DMS53 (cell line): ENCODE results near the gene DEUP1.

Experiments used
- DNase-seq: peaks from one replicate; lab custom pipeline; 2025; lab: John Stamatoyannopoulos, UW

The DEUP1 gene

GRCh38 chr11:93477684-93478234 lies 147.2 kb downstream of the DEUP1 start:
- DNase-seq = no peak

GRCh38 chr11:93478841-93479240 lies 148.3 kb downstream of the DEUP1 start:
- DNase-seq = no peak

DNA sequence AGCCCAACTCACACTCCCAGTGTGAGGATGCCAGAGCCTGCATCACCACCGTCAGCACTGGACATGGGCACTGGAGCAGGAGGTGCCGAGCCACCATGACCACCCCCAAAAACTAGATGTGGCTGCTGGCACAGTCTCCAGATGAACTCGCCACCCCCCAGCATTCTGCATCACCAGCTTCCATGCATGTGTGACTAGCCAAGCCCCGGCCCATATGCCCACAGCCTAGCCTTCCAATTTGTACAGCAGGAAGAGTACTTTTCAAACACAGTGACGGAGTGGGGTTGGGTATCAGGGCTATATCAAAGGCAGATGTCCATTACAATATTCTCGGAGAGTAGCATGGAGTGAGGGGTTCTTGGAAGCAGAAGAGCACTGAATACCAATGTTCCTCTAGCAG lies 149.7 kb downstream of the DEUP1 start:
- DNase-seq = no peak

GRCh38 chr11:93480756-93481155 lies 150.2 kb downstream of the DEUP1 start:
- DNase-seq = no peak

DNA sequence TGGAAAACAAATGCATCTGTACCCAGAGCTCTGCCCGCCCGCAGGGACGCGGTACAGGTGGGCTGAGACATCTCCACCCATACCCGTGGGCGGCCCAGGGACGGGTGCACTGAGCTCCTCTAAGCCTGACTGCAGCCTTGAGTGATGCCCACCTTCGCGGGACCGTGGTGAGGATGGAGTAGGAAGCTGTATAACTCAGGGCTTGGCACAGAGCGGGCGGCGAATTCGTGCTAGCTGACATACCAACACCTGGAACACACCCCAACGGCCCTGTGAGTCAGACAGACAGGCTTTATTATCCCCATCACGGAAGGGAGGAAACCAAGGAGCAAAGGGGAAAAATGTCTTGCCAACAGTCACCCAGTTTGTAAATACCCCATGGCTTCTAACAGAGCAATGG lies 150.7 kb downstream of the DEUP1 start:
- DNase-seq = no peak

- DNase-seq = no peak
Measured at GRCh38 chr11:93481696-93482095, 151.2 kb downstream of the DEUP1 start.

DNA sequence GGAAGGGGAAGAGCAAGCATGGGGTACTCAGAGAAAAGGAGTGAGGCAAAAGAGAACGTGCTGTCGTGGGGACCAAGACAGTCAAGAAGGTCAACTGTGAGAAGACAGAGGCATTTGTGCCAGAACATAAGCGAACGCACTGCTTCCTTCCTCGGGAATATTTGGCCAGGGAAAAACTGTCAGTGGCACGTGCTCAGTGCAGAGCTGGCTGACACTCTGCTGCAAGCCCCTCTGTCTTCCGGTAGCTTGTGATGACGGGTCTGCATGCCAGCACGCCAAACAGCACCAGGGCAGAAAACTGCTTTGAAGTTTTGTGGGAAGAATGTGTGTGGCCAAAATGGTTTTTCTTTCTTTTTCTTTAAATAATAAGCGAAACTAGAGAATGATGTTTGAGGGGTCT lies 152.0 kb downstream of the DEUP1 start:
- no peak for DNase-seq

GRCh38 chr11:93484716-93485115 lies 154.2 kb downstream of the DEUP1 start:
- no peak for DNase-seq

- no peak for DNase-seq
Measured at GRCh38 chr11:93485983-93486382, 155.4 kb downstream of the DEUP1 start.

- DNase-seq = peak; percentile 89
Measured at GRCh38 chr11:93487032-93487483, 156.5 kb downstream of the DEUP1 start.
